A673 (cell line): ENCODE data around the gene ONECUT1.
A peak's percentile ranks its signal among the peaks of the same experiment; 100 is the strongest.

Experiments
- CTCF ChIP-seq: fragments of 300-800, 200-600 bp; sonication (generic); conservative IDR thresholded peaks from 2 replicates; pipeline ENCODE4 v1.5.1; 2017; ENCODE audit warnings: low read depth, mild to moderate bottlenecking, antibody characterized with exemption, low read length, moderate library complexity, mixed read lengths
- EZH2 ChIP-seq: fragments of 200-600 bp; sonication (generic); IDR thresholded peaks from 2 replicates; pipeline ENCODE4 v1.6.1; 2017; ENCODE audit warnings: borderline replicate concordance, low read depth, mild to moderate bottlenecking, mixed read lengths, antibody characterized with exemption, low read length; ENCODE audit not compliant: poor library complexity, severe bottlenecking

- no peak for TF ChIP-seq CTCF
- peak; percentile 75 for TF ChIP-seq EZH2
Observed at GRCh38 chr15:52788099-52788986, 1.8 kb downstream of the ONECUT1 start.
